ENCODE results near the gene ARID5A. TPM values are rescaled to one million over a fixed set of nuclear protein-coding genes. Genes with fewer than 3 reads are reported as not detected.

ARID5A gene
- total and polyA plus RNA-seq, 2 of the 13 experiments (the other 11 are each of a cell fraction or from before 2014, with no cell fraction given): 6.0 to 9.5 TPM

DNA sequence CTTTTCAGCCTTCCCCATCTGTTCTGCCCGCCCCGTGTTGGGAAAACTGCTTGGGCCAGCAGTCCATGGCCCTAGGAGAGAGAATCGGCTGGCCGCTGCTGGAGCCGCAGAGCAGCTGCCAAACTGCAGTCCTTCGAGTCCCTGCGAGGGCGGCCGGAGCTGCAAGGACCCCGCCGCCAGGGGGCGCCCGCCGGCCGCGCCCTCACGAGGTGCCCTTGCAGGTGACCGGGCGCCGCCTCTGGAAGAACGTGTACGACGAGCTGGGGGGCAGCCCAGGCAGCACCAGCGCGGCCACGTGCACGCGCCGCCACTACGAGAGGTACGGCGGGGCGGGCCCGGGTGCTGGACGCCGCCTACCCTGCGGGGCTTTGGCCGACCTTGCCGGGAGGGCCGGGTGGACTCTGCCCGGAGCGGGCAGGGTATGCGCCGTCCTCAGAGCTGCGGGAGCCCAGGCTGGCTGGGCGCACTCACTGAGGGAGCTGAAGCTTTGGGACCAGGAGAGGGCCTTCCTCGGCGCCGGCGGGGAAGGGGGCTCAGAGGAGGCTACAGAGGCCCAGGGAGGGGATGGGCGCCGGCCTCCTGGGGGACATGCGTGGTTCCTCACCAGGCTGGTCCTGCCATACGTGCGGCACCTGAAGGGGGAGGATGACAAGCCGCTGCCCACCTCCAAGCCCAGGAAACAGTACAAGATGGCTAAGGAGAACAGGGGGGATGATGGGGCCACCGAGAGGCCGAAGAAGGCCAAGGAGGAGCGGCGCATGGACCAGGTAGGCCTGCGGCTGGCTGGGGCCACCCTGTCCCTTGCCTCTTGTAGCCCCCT lies 13.6 kb downstream of the ARID5A start (continued):
- TF ChIP-seq, protein P1, sequence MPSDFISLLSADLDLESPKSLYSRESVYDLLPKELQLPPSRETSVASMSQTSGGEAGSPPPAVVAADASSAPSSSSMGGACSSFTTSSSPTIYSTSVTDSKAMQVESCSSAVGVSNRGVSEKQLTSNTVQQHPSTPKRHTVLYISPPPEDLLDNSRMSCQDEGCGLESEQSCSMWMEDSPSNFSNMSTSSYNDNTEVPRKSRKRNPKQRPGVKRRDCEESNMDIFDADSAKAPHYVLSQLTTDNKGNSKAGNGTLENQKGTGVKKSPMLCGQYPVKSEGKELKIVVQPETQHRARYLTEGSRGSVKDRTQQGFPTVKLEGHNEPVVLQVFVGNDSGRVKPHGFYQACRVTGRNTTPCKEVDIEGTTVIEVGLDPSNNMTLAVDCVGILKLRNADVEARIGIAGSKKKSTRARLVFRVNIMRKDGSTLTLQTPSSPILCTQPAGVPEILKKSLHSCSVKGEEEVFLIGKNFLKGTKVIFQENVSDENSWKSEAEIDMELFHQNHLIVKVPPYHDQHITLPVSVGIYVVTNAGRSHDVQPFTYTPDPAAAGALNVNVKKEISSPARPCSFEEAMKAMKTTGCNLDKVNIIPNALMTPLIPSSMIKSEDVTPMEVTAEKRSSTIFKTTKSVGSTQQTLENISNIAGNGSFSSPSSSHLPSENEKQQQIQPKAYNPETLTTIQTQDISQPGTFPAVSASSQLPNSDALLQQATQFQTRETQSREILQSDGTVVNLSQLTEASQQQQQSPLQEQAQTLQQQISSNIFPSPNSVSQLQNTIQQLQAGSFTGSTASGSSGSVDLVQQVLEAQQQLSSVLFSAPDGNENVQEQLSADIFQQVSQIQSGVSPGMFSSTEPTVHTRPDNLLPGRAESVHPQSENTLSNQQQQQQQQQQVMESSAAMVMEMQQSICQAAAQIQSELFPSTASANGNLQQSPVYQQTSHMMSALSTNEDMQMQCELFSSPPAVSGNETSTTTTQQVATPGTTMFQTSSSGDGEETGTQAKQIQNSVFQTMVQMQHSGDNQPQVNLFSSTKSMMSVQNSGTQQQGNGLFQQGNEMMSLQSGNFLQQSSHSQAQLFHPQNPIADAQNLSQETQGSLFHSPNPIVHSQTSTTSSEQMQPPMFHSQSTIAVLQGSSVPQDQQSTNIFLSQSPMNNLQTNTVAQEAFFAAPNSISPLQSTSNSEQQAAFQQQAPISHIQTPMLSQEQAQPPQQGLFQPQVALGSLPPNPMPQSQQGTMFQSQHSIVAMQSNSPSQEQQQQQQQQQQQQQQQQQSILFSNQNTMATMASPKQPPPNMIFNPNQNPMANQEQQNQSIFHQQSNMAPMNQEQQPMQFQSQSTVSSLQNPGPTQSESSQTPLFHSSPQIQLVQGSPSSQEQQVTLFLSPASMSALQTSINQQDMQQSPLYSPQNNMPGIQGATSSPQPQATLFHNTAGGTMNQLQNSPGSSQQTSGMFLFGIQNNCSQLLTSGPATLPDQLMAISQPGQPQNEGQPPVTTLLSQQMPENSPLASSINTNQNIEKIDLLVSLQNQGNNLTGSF (CRISPR knock-in tag; IDR thresholded peaks at IDR 0.05): peak; percentile 38; the same call in 1 of the 2 replicates
- 0 out of 2 replicates have a peak, but pooled peaks have one; percentile 34 for TF ChIP-seq ZNF354B (CRISPR knock-in tag; IDR thresholded peaks at IDR 0.05)
- TF ChIP-seq TFAP4 (IDR thresholded peaks at IDR 0.05; ENCODE audit: borderline replicate concordance, low read depth): peak; percentile 88; the same call in 1 of the 2 replicates
- TF ChIP-seq, protein P2, sequence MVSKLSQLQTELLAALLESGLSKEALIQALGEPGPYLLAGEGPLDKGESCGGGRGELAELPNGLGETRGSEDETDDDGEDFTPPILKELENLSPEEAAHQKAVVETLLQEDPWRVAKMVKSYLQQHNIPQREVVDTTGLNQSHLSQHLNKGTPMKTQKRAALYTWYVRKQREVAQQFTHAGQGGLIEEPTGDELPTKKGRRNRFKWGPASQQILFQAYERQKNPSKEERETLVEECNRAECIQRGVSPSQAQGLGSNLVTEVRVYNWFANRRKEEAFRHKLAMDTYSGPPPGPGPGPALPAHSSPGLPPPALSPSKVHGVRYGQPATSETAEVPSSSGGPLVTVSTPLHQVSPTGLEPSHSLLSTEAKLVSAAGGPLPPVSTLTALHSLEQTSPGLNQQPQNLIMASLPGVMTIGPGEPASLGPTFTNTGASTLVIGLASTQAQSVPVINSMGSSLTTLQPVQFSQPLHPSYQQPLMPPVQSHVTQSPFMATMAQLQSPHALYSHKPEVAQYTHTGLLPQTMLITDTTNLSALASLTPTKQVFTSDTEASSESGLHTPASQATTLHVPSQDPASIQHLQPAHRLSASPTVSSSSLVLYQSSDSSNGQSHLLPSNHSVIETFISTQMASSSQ (IDR thresholded peaks at IDR 0.05; ENCODE audit: low read depth): no peak
- TF ChIP-seq, protein P2 (CRISPR knock-in tag; IDR thresholded peaks at IDR 0.05; ENCODE audit: borderline replicate concordance): 0 out of 2 replicates have a peak, but pooled peaks have one; percentile 68
- no peak for TF ChIP-seq SRSF9 (IDR thresholded peaks at IDR 0.05; ENCODE audit: borderline replicate concordance, insufficient read depth, low read depth, low read length, poor library complexity, severe bottlenecking)
- TF ChIP-seq, protein P3, sequence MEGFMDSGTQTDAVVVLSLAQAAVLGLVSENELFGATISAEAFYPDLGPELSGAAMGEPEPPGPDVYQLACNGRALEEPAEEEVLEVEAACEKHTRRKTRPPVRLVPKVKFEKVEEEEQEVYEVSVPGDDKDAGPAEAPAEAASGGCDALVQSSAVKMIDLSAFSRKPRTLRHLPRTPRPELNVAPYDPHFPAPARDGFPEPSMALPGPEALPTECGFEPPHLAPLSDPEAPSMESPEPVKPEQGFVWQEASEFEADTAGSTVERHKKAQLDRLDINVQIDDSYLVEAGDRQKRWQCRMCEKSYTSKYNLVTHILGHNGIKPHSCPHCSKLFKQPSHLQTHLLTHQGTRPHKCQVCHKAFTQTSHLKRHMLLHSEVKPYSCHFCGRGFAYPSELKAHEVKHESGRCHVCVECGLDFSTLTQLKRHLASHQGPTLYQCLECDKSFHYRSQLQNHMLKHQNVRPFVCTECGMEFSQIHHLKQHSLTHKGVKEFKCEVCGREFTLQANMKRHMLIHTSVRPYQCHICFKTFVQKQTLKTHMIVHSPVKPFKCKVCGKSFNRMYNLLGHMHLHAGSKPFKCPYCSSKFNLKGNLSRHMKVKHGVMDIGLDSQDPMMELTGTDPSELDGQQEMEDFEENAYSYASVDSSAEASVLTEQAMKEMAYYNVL (CRISPR knock-in tag; IDR thresholded peaks at IDR 0.05; ENCODE audit: borderline replicate concordance): no peak
- no peak; the same call in 1 of the 2 replicates for TF ChIP-seq ZNF362 (CRISPR knock-in tag; IDR thresholded peaks at IDR 0.05; ENCODE audit: borderline replicate concordance)
- peak; percentile 99; the same call in 1 of the 2 replicates for TF ChIP-seq SMAD1 (CRISPR knock-in tag; IDR thresholded peaks at IDR 0.05; ENCODE audit: borderline replicate concordance, low read depth)
- TF ChIP-seq ZNF235 (CRISPR knock-in tag; IDR thresholded peaks at IDR 0.05; ENCODE audit: borderline replicate concordance): peak; percentile 61; the same call in 1 of the 2 replicates
- no peak; the same call in 1 of the 2 replicates for TF ChIP-seq EEA1 (CRISPR knock-in tag; IDR thresholded peaks at IDR 0.05; ENCODE audit: borderline replicate concordance)
- peak; percentile 68; the same call in 1 of the 2 replicates for TF ChIP-seq ZNF143 (CRISPR knock-in tag; IDR thresholded peaks at IDR 0.05)
